DOHH2 (cell line): ENCODE data around the gene PRPF8.

Experiments
- EZH2phosphoT487 ChIP-seq: fragments of 200-600 bp; sonication (generic); IDR thresholded peaks from 2 replicates; pipeline ENCODE4 v1.6.1; 2017; ENCODE audit warnings: borderline replicate concordance, mild to moderate bottlenecking, antibody characterized with exemption, low read length, moderate library complexity, mixed read lengths
- TF ChIP-seq, protein P1 (sequence below): fragments of 200-600 bp; sonication (generic); IDR thresholded peaks from one replicate; pipeline ENCODE4 v1.5.1; 2014; ENCODE audit warnings: antibody characterized with exemption, mild to moderate bottlenecking, low read depth, low read length; ENCODE audit not compliant: poor library complexity, severe bottlenecking

DNA sequence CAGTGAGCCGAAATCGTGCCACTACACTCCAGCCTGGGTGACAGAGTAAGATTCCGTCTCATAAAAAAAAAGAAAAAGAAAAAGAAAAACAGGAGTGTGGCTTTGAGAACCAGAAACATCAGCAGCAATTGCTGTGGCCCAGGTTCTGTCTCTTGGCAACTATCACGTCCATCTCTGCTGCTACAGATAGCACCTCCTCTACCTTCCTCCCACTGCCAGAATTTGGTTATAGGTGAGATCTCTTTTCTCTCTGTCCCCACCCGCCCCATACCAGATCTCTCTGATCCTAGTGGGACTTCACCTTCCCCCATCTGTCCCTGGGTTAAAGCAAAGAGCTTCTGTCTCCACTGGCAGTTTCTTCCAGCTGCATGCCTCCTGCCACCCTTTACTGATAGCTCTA lies 22.4 kb upstream of the PRPF8 start:
- TF ChIP-seq, protein P1, sequence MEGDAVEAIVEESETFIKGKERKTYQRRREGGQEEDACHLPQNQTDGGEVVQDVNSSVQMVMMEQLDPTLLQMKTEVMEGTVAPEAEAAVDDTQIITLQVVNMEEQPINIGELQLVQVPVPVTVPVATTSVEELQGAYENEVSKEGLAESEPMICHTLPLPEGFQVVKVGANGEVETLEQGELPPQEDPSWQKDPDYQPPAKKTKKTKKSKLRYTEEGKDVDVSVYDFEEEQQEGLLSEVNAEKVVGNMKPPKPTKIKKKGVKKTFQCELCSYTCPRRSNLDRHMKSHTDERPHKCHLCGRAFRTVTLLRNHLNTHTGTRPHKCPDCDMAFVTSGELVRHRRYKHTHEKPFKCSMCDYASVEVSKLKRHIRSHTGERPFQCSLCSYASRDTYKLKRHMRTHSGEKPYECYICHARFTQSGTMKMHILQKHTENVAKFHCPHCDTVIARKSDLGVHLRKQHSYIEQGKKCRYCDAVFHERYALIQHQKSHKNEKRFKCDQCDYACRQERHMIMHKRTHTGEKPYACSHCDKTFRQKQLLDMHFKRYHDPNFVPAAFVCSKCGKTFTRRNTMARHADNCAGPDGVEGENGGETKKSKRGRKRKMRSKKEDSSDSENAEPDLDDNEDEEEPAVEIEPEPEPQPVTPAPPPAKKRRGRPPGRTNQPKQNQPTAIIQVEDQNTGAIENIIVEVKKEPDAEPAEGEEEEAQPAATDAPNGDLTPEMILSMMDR: no peak
- no peak for TF ChIP-seq EZH2phosphoT487
